ENCODE data around the gene MYO3A. TPM values are rescaled to one million over a fixed set of nuclear protein-coding genes. Genes with fewer than 3 reads are reported as not detected.

The MYO3A gene
- polyA plus RNA-seq, 6 donors from 2014 or later: 0.38 to 1.4 (median 0.79) TPM; not detected in 1

- H3K9me3 Mint-ChIP-seq: no peaks in the 10 kb centered on the region
- DNase-seq (no peak), ATAC-seq (ENCODE audit: low read depth in 2 of 2) (no peak)
- no peak overlapping the region for H3K4me3 Mint-ChIP-seq
- no peak overlapping the region for H3K27ac Mint-ChIP-seq
- H3K36me3 Mint-ChIP-seq: no peaks in the 10 kb centered on the region
- H3K27me3 Mint-ChIP-seq: peaks cover 57 to 73% (median 66%) of the 10 kb centered on the region in 3 donors
- no peaks in the 10 kb centered on the region for H3K4me1 Mint-ChIP-seq
These were observed 291.3 kb downstream of the MYO3A start for GRCh38 chr10:26225322-26225721.

GRCh38 chr10:26227786-26228185, 293.8 kb downstream of the MYO3A start:
- ATAC-seq (ENCODE audit: low read depth in 2 of 2): no peak
- H3K4me1 Mint-ChIP-seq: no peaks in the 10 kb centered on the region
- peaks cover 47 to 61% (median 48%) of the 10 kb centered on the region in 3 donors for H3K27me3 Mint-ChIP-seq
- no peak overlapping the region for H3K4me3 Mint-ChIP-seq
- no peaks in the 10 kb centered on the region for H3K36me3 Mint-ChIP-seq
- no peak for DNase-seq
- no peak overlapping the region for H3K27ac Mint-ChIP-seq
- no peaks in the 10 kb centered on the region for H3K9me3 Mint-ChIP-seq

- no peaks in the 10 kb centered on the region for H3K36me3 Mint-ChIP-seq
- DNase-seq: no peak
These were observed 298.1 kb downstream of the MYO3A start for GRCh38 chr10:26232174-26232573.

GRCh38 chr10:26235761-26236160, 301.7 kb downstream of the MYO3A start:
- ATAC-seq (ENCODE audit: low read depth in 2 of 2) (no peak), DNase-seq (no peak)
- Mint-ChIP-seq H3K4me1 (no peaks in the 10 kb centered on the region), H3K4me3 (no peak overlapping the region), H3K36me3 (no peaks in the 10 kb centered on the region), H3K27me3 (peaks cover 37 to 70% (median 43%) of the 10 kb centered on the region in 3 donors), H3K9me3 (no peaks in the 10 kb centered on the region), H3K27ac (no peak overlapping the region)

More at GRCh38 chr10:26232174-26232573, 298.1 kb downstream of the MYO3A start:
- Mint-ChIP-seq H3K4me1 (no peaks in the 10 kb centered on the region), H3K27me3 (peaks cover 26 to 65% (median 52%) of the 10 kb centered on the region in 3 donors), H3K4me3 (no peak overlapping the region), H3K27ac (no peak overlapping the region), H3K9me3 (no peaks in the 10 kb centered on the region)
- no peak for ATAC-seq (ENCODE audit: low read depth in 2 of 2)

DNA sequence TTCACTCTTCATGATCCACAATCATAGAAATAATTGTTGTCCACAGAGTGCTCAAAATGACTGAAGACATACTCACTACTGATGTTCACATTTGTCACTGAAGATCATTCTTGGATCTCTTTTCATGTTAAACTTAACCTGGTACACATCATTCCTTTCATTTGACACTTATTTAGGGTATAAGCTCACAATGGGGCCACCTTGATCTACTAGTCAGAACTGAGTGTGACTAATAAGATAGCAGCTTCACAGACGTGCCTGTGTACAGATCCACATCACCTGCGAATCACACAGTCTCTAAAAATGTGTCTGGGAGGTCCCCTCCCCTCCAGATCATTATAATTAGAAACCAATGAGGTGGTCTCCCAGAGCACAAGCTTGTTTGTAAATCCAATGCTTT, 304.3 kb downstream of the MYO3A start:
- DNase-seq (no peak), ATAC-seq (ENCODE audit: low read depth in 2 of 2) (no peak)
- H3K36me3 Mint-ChIP-seq: no peaks in the 10 kb centered on the region
- peaks cover 0 to 1% (median 0%) of the 10 kb centered on the region in 7 donors for H3K9me3 Mint-ChIP-seq
- peaks cover 32 to 72% (median 54%) of the 10 kb centered on the region in 3 donors for H3K27me3 Mint-ChIP-seq
- H3K4me3 Mint-ChIP-seq: no peak overlapping the region
- H3K4me1 Mint-ChIP-seq: no peaks in the 10 kb centered on the region
- no peak overlapping the region for H3K27ac Mint-ChIP-seq

DNA sequence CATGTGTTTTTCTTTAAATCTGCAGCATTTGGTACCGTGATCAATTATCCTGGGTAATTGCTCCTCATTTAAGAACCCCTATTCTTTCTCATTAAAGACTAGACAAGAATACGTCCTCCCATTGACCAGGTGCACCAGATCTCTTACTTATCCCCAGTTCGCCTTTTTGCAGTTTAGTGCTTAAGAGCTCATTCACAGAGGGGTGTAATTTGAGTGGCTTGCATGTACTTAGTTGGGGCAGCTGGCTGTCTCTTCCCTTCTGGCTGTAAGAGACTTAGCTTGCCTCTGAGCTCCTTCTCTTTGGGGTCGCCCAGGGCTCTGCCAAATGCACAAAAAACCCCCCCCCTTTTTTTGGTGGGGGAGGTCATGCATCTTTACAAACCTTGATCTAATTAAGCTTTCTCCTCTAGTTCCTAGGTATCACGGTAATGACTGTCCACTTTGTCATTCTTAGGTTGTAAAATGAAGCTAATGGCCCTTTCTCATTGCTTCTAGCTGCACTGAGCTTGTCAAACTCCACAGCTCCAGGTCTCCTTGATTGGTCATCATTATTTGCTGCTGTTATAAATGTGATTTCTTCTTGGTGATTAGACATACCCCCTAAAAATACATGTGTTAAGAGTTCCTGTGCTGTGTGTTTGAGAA, 308.8 kb downstream of the MYO3A start:
- Mint-ChIP-seq H3K36me3 (no peaks in the 10 kb centered on the region), H3K27me3 (peaks cover 42 to 57% (median 45%) of the 10 kb centered on the region in 3 donors), H3K27ac (no peak overlapping the region), H3K4me3 (no peak overlapping the region), H3K9me3 (peaks cover 0 to 1% (median 0%) of the 10 kb centered on the region in 7 donors), H3K4me1 (no peaks in the 10 kb centered on the region)
- ATAC-seq (ENCODE audit: low read depth in 2 of 2) (no peak), DNase-seq (no peak)

DNA sequence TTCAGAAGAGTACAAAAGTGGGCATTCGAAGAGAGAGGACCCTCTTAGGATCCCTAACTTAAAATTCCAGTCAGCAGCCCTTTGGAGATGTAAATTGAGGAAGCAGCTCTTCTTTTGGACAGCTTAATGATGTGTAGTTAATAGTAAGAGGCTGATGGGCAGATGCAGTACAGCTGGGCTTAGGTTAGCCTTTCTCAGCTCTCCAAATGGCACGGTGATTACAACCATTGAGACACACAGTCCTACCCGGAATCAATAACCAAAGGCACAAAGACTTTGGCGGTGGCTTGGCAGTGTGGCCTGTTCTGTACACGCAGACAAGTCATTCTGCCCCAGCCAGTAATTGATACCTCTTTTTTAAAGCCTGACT, 309.3 kb downstream of the MYO3A start:
- Mint-ChIP-seq H3K4me1 (no peaks in the 10 kb centered on the region), H3K9me3 (peaks cover 0 to 1% (median 0%) of the 10 kb centered on the region in 7 donors), H3K36me3 (no peaks in the 10 kb centered on the region), H3K27ac (no peak overlapping the region), H3K27me3 (peaks cover 36 to 52% (median 40%) of the 10 kb centered on the region in 3 donors), H3K4me3 (no peak overlapping the region)
- no peak for DNase-seq
- no peak for ATAC-seq (ENCODE audit: low read depth in 2 of 2)

- Mint-ChIP-seq H3K4me3 (no peak overlapping the region), H3K27me3 (peaks cover under 1 to 16% (median 16%) of the 10 kb centered on the region in 3 donors), H3K9me3 (no peaks in the 10 kb centered on the region), H3K4me1 (no peaks in the 10 kb centered on the region), H3K27ac (peak overlapping the region in 1 of 6 donors; percentile 12), H3K36me3 (no peaks in the 10 kb centered on the region)
- ATAC-seq (ENCODE audit: low read depth in 2 of 2) (no peak), DNase-seq (no peak)
These were observed 315.7 kb downstream of the MYO3A start for GRCh38 chr10:26249681-26250080.

GRCh38 chr10:26251925-26252324, 317.9 kb downstream of the MYO3A start:
- DNase-seq (no peak), ATAC-seq (ENCODE audit: low read depth in 2 of 2) (no peak)
- H3K9me3 Mint-ChIP-seq: no peaks in the 10 kb centered on the region
- H3K36me3 Mint-ChIP-seq: no peaks in the 10 kb centered on the region
- peaks cover 0 to 26% (median 22%) of the 10 kb centered on the region in 3 donors for H3K27me3 Mint-ChIP-seq
- H3K4me3 Mint-ChIP-seq: no peak overlapping the region
- H3K4me1 Mint-ChIP-seq: no peaks in the 10 kb centered on the region
- peak overlapping the region in 1 of 6 donors; percentile 18 for H3K27ac Mint-ChIP-seq

DNA sequence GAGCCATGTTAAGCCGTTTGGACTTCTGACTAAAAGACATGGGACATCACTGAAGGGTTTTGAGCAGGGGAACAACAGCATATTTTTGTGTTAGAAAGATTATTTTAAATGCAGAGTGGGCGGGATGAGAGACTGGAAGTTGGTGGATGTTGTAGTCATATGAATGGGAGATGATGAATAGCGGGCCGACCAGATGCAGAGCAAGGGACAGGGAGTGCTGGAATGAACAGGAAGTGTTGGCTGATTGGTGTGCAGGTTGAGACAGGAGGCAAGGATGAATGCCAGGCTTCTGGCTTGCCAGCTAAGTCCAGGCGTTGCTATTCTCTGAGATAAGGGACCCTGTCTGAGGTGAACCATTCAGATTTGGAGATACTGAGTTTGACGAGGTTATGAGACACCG, 320.6 kb downstream of the MYO3A start:
- Mint-ChIP-seq H3K4me3 (no peak overlapping the region), H3K4me1 (no peaks in the 10 kb centered on the region), H3K9me3 (peaks cover 0 to 1% (median 0%) of the 10 kb centered on the region in 7 donors), H3K36me3 (no peaks in the 10 kb centered on the region), H3K27me3 (peaks cover 5 to 43% (median 43%) of the 10 kb centered on the region in 3 donors), H3K27ac (peak overlapping the region in 1 of 6 donors; percentile 4)
- ATAC-seq (ENCODE audit: low read depth in 2 of 2) (no peak), DNase-seq (no peak)

GRCh38 chr10:26259341-26259740, 325.3 kb downstream of the MYO3A start:
- H3K36me3 Mint-ChIP-seq: no peaks in the 10 kb centered on the region
- no peak overlapping the region for H3K27ac Mint-ChIP-seq
- peaks cover 0 to 1% (median 0%) of the 10 kb centered on the region in 7 donors for H3K9me3 Mint-ChIP-seq

More at GRCh38 chr10:26259341-26259740, 325.3 kb downstream of the MYO3A start:
- no peak for ATAC-seq (ENCODE audit: low read depth in 2 of 2)
- peaks cover 11 to 51% (median 48%) of the 10 kb centered on the region in 3 donors for H3K27me3 Mint-ChIP-seq
- no peak overlapping the region for H3K4me3 Mint-ChIP-seq
- H3K4me1 Mint-ChIP-seq: no peaks in the 10 kb centered on the region
- DNase-seq: no peak

All from naive B cell (primary cell).